Tibial nerve (tissue), 4 donors: ENCODE data around the gene ARHGEF4. TPM values are rescaled to one million over a fixed set of nuclear protein-coding genes. Genes with fewer than 3 reads are reported as not detected.

Experiments used
- DNase-seq, 2 donors: peaks; one replicate each; pipeline ENCODE4 v3.0.0-alpha.2; 2019; ENCODE audit warnings: low spot score in 2 of 2
- H3K27ac ChIP-seq, 4 donors: fragments of 200-600 bp; sonication (generic) in 3 of 4; one replicate each; pipeline ENCODE4 v1.5.1; 2017 to 2019; ENCODE audit warnings: mild to moderate bottlenecking in 1 of 4
- H3K27me3 ChIP-seq, 2 donors: fragments of 200-600 bp; sonication (generic) in 1 of 2; one replicate each; pipeline versions ENCODE4 v1.5.1 to v1.6.0; 2017 to 2019
- H3K36me3 ChIP-seq, 3 donors: fragments of 200-600 bp; sonication (generic); one replicate each; pipeline ENCODE4 v1.5.1; 2018 to 2019
- H3K4me1 ChIP-seq, 4 donors: fragments of 200-600 bp; sonication (generic) in 3 of 4; one replicate each; pipeline ENCODE4 v1.5.1; 2017 to 2019
- H3K4me3 ChIP-seq, 4 donors: fragments of 200-600 bp; sonication (generic) in 3 of 4; one replicate each; pipeline ENCODE4 v1.5.1; 2017 to 2019; ENCODE audit warnings: mild to moderate bottlenecking in 1 of 4, moderate library complexity in 1 of 4
- H3K9me3 ChIP-seq, 4 donors: fragments of 200-600 bp; sonication (generic) in 3 of 4; one replicate each; pipeline ENCODE4 v1.5.1; 2017 to 2019
- CTCF ChIP-seq, 5 experiments: fragments of 200-600 bp in 3 of 5; fragments of 450-650 bp in 2 of 5; sonication (generic) in 3 of 5; IDR thresholded peaks; one replicate each; pipeline ENCODE4 v1.5.1; 2016 to 2019; ENCODE audit warnings: antibody characterized with exemption in 5 of 5, mild to moderate bottlenecking in 3 of 5, moderate library complexity in 2 of 5
- EP300 ChIP-seq, 2 donors: sonication (generic); formaldehyde crosslinking; IDR thresholded peaks; one replicate each; pipeline ENCODE4 v1.6.1; 2017; ENCODE audit warnings: antibody characterized with exemption in 2 of 2, mild to moderate bottlenecking in 1 of 2
- POLR2A ChIP-seq, 2 donors: fragments of 450-650 bp; IDR thresholded peaks; one replicate each; pipeline ENCODE4 v1.6.1; 2017; ENCODE audit warnings: antibody characterized with exemption in 2 of 2, mild to moderate bottlenecking in 2 of 2, moderate library complexity in 2 of 2
- WGBS, 2 donors: methylation state at CpG; one replicate each; pipeline ENCODE4 v1.1.5; 2018; 5-methylcytosine and 5-hydroxymethylcytosine counted together
- total RNA-seq, 4 donors: library from RNA; depleted of rRNA; stranded (reverse); fragments of >200 nt; gene quantifications; one replicate each; pipeline ENCODE4 v1.1.0, GENCODE V29; 2016

ARHGEF4 gene
- total RNA-seq, 4 donors from 2014 or later: 16.3 to 50.7 (median 23.3) TPM

GRCh38 chr2:131040661-131041401 is 204.1 kb downstream of the ARHGEF4 start:
- no peak overlapping the region for H3K4me3 ChIP-seq
- H3K36me3 ChIP-seq: peaks cover 0 to 46% (median 0%) of the 10 kb centered on the region in 3 donors
- H3K27ac ChIP-seq: no peak overlapping the region
- no peaks in the 10 kb centered on the region for H3K9me3 ChIP-seq
- H3K4me1 ChIP-seq: peaks cover 0 to 5% (median 0%) of the 10 kb centered on the region in 4 donors
- DNase-seq: no peak
- H3K27me3 ChIP-seq: no peaks in the 10 kb centered on the region
- TF ChIP-seq POLR2A (IDR thresholded peaks at IDR 0.05) (no peak), CTCF (IDR thresholded peaks at IDR 0.05) (peak in 1 of 5 experiments; percentile 10)
- 62 to 66% methylated on average over 17 to 22 of the region's 23 CpGs for WGBS, 2 donors

- Histone ChIP-seq H3K27me3 (no peaks in the 10 kb centered on the region), H3K4me3 (no peak overlapping the region), H3K27ac (no peak overlapping the region), H3K4me1 (peaks cover 0 to 3% (median 0%) of the 10 kb centered on the region in 4 donors), H3K36me3 (peaks cover 0 to 53% (median 0%) of the 10 kb centered on the region in 3 donors), H3K9me3 (no peaks in the 10 kb centered on the region)
- DNase-seq: no peak
- whole genome bisulfite sequencing, 2 donors: 85 to 87% methylated on average over 13 to 14 of the region's 14 CpGs
- TF ChIP-seq EP300 (IDR thresholded peaks at IDR 0.05): no peak
- TF ChIP-seq CTCF (IDR thresholded peaks at IDR 0.05): no peak
- no peak for TF ChIP-seq POLR2A (IDR thresholded peaks at IDR 0.05)
These were observed 204.9 kb downstream of the ARHGEF4 start for GRCh38 chr2:131041402-131042147.

- TF ChIP-seq EP300 (IDR thresholded peaks at IDR 0.05): no peak
- no peak for TF ChIP-seq POLR2A (IDR thresholded peaks at IDR 0.05)
- no peak for TF ChIP-seq CTCF (IDR thresholded peaks at IDR 0.05)
- Histone ChIP-seq H3K4me3 (no peak overlapping the region), H3K27me3 (no peaks in the 10 kb centered on the region), H3K9me3 (no peaks in the 10 kb centered on the region), H3K27ac (no peak overlapping the region), H3K4me1 (peaks cover 0 to 3% (median 0%) of the 10 kb centered on the region in 4 donors), H3K36me3 (peaks cover 0 to 60% (median 0%) of the 10 kb centered on the region in 3 donors)
- 91 to 92% methylated on average over 7 of the region's 7 CpGs for WGBS, 2 donors
- no peak for DNase-seq
These were observed 205.5 kb downstream of the ARHGEF4 start for GRCh38 chr2:131042148-131042775.

- WGBS, 2 donors: 83 to 85% methylated on average over 15 to 17 of the region's 18 CpGs
- H3K4me3 ChIP-seq: no peak overlapping the region
- H3K4me1 ChIP-seq: peaks cover 0 to 3% (median 0%) of the 10 kb centered on the region in 4 donors
- H3K27ac ChIP-seq: no peak overlapping the region
- H3K36me3 ChIP-seq: peaks cover 0 to 70% (median 0%) of the 10 kb centered on the region in 3 donors
- DNase-seq: no peak
- H3K9me3 ChIP-seq: no peaks in the 10 kb centered on the region
- no peak for TF ChIP-seq CTCF (IDR thresholded peaks at IDR 0.05)
- no peak for TF ChIP-seq POLR2A (IDR thresholded peaks at IDR 0.05)
- TF ChIP-seq EP300 (IDR thresholded peaks at IDR 0.05): no peak
- H3K27me3 ChIP-seq: no peaks in the 10 kb centered on the region
These were observed 206.7 kb downstream of the ARHGEF4 start for GRCh38 chr2:131043199-131044074.
